MM.1S (cell line): ENCODE measurements around the gene TUBA1B.
"Not testable (repeated sequence)": the region's sequence is repeated elsewhere in the genome, so short reads cannot be mapped to it uniquely, and the experiment has no call there.

Experiments
- DNase-seq: peaks from one replicate; pipeline ENCODE4 v3.0.0-alpha.2; 2015
- H2AFZ ChIP-seq: fragments of 300-600 bp; sonication (generic); 2 replicates; pipeline ENCODE4 v1.6.0; 2016; ENCODE audit warnings: antibody characterized with exemption, low read length
- H3F3A ChIP-seq: fragments of 300-600 bp; sonication (generic); 2 replicates; pipeline ENCODE4 v1.6.1; 2016; ENCODE audit warnings: mild to moderate bottlenecking, antibody characterized with exemption, low read length, moderate library complexity, mixed read lengths; ENCODE audit not compliant: insufficient read depth
- H3K27ac ChIP-seq: fragments of 300-600 bp; sonication (generic); 2 replicates; pipeline ENCODE4 v1.5.1; 2016; ENCODE audit warnings: mild to moderate bottlenecking, low read length
- H3K27me3 ChIP-seq: fragments of 300-600 bp; sonication (generic); replicated peaks from 2 replicates; pipeline ENCODE4 v1.6.0; 2016; ENCODE audit warnings: low read length; ENCODE audit not compliant: insufficient read depth
- H3K36me3 ChIP-seq: fragments of 300-600 bp; sonication (generic); replicated peaks from 2 replicates; pipeline ENCODE4 v1.6.1; 2016; ENCODE audit warnings: mild to moderate bottlenecking, low read length, mixed read lengths; ENCODE audit not compliant: insufficient read depth
- H3K4me1 ChIP-seq: fragments of 300-600 bp; sonication (generic); 2 replicates; pipeline ENCODE4 v1.6.1; 2016; ENCODE audit warnings: low read length, mixed read lengths
- H3K4me2 ChIP-seq: fragments of 300-600 bp; sonication (generic); 2 replicates; pipeline ENCODE4 v1.6.0; 2016; ENCODE audit warnings: low read depth, low read length
- H3K4me3 ChIP-seq: fragments of 300-600 bp; sonication (generic); 2 replicates; pipeline ENCODE4 v1.5.1; 2016; ENCODE audit warnings: low read length, mixed read lengths
- H3K79me2 ChIP-seq: fragments of 300-600 bp; sonication (generic); 2 replicates; pipeline ENCODE4 v1.6.1; 2016; ENCODE audit warnings: mixed run types, low read length, mixed read lengths
- H3K9ac ChIP-seq: fragments of 300-600 bp; sonication (generic); 2 replicates; pipeline ENCODE4 v1.6.1; 2016; ENCODE audit warnings: low read length, mixed read lengths
- H3K9me2 ChIP-seq: fragments of 300-600 bp; sonication (generic); replicated peaks from 2 replicates; pipeline ENCODE4 v1.6.1; 2016; ENCODE audit warnings: mild to moderate bottlenecking, low read length, mixed read lengths; ENCODE audit not compliant: insufficient read depth
- H3K9me3 ChIP-seq: fragments of 300-600 bp; sonication (generic); replicated peaks from 2 replicates; pipeline ENCODE4 v1.6.1; 2016; ENCODE audit warnings: mild to moderate bottlenecking, low read length, mixed read lengths; ENCODE audit not compliant: insufficient read depth
- H4K20me1 ChIP-seq: fragments of 300-600 bp; sonication (generic); 2 replicates; pipeline ENCODE4 v1.6.1; 2016; ENCODE audit warnings: mild to moderate bottlenecking, low read length, moderate library complexity, mixed read lengths; ENCODE audit not compliant: insufficient read depth
- EZH2 ChIP-seq: fragments of 300-600 bp; sonication (generic); optimal IDR thresholded peaks from 2 replicates; pipeline ENCODE3; 2017; ENCODE audit warnings: low read depth, mild to moderate bottlenecking, antibody characterized with exemption, low read length, mixed read lengths
- EZH2phosphoT487 ChIP-seq: fragments of 300-600 bp; sonication (generic); IDR thresholded peaks from 2 replicates; pipeline ENCODE4 v1.6.1; 2018; ENCODE audit warnings: antibody characterized with exemption, low read length
- TF ChIP-seq, protein P1 (sequence below): fragments of 300-600 bp; sonication (generic); IDR thresholded peaks from 2 replicates; pipeline ENCODE4 v1.5.1; 2016; ENCODE audit warnings: antibody characterized with exemption, low read length, mixed read lengths

The TUBA1B gene

DNA sequence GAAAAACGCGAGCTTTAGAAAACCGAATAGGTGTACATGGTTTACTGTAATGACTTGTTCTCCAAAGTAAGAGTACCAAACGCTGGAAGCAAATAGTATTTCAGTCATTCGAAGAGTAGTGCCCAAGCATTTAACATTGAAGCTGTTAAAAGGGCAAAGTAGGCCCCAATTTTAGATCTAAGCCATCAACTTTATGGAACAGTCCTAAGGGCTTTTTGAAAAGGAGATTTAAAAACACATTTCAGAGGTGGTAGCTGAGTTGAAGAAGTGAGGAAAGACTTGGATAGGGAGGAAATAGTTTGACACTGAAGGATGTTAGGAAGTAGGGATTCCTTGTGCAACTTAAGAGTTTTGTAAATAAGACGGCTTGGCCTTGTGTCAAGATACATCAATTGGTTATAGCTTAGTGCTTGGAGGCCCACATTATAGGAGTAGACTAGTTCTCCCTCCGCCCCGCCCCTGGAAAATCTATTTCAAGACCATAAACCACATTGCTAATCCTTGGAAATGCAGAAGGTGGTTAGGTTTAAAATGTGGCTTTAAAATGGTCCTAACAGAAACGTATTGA lies 783 bp upstream of the TUBA1B start:
- Histone ChIP-seq H3K9ac (peak overlapping the region; percentile 64), H3K4me3 (peak overlapping the region; percentile 60), H3K79me2 (peaks cover 45% of the 10 kb centered on the region), H3K9me2 (no peaks in the 10 kb centered on the region), H3K4me2 (peak overlapping the region; percentile 96), H2AFZ (peak overlapping the region; percentile 62), H4K20me1 (peaks cover 21% of the 10 kb centered on the region), H3K4me1 (peaks cover 12% of the 10 kb centered on the region), H3K27ac (peak overlapping the region; percentile 66), H3K27me3 (no peaks in the 10 kb centered on the region), H3K36me3 (peaks cover 13% of the 10 kb centered on the region), H3K9me3 (no peaks in the 10 kb centered on the region), H3F3A (peaks cover 49% of the 10 kb centered on the region)
- peak; percentile 36 for DNase-seq
- TF ChIP-seq EZH2 (no peak), EZH2phosphoT487 (no peak)
- TF ChIP-seq, protein P1, sequence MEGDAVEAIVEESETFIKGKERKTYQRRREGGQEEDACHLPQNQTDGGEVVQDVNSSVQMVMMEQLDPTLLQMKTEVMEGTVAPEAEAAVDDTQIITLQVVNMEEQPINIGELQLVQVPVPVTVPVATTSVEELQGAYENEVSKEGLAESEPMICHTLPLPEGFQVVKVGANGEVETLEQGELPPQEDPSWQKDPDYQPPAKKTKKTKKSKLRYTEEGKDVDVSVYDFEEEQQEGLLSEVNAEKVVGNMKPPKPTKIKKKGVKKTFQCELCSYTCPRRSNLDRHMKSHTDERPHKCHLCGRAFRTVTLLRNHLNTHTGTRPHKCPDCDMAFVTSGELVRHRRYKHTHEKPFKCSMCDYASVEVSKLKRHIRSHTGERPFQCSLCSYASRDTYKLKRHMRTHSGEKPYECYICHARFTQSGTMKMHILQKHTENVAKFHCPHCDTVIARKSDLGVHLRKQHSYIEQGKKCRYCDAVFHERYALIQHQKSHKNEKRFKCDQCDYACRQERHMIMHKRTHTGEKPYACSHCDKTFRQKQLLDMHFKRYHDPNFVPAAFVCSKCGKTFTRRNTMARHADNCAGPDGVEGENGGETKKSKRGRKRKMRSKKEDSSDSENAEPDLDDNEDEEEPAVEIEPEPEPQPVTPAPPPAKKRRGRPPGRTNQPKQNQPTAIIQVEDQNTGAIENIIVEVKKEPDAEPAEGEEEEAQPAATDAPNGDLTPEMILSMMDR, result no peak

DNA sequence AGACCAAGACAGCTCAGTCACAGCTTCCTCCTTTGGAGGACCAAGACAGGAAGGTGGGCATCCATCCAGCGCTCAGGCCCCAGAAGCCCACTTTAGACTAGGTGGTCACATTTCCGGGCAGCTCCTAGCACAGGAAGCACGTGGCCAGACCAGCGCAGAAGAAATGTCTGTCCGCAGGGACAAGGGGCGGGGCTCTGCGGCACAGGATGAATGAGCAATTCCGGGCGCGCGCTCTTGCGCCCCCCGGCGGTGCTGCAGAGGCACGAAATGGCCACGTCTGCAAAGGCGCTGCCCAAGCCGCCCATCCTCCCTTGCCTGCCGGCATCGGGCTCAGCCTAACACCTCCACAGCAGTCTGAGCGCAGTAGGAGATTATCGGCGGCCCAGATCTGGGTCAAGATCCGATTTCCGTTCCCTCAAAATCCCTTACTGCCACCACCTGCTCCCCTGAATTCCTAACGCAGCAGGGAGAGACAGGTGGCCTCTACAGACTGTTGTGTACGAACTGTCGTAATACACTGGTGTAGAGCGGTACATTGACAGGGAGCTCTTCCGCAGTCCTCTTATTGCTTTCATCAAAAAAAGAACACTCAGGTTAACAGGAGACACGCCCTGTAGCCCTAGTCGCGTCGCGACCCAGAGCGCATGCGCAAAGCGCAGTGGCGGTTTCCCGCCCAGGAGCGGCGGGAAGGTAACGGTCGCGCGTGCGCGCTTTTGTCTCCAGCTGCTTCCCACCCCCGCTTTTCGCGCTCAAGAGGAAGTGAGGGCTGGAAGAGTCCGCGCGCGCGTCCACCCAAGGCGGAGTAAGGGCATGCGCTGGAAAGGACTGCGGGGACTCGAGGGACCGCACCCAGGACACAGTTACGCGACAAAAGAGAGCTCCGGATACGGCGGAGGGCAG lies 794 bp downstream of the TUBA1B start:
- peak; percentile 93 for DNase-seq
- H3F3A ChIP-seq, result peaks cover 59% of the 10 kb centered on the region
- H3K4me2 ChIP-seq, result peak overlapping the region; percentile 96
- H3K36me3 ChIP-seq, result peaks cover 13% of the 10 kb centered on the region
- H3K27me3 ChIP-seq, result no peaks in the 10 kb centered on the region
- no peaks in the 10 kb centered on the region for H3K9me2 ChIP-seq
- peak overlapping the region; percentile 100 for H3K9ac ChIP-seq
- H3K4me1 ChIP-seq, result peaks cover 12% of the 10 kb centered on the region
- peaks cover 21% of the 10 kb centered on the region for H4K20me1 ChIP-seq
- H2AFZ ChIP-seq, result peak overlapping the region; percentile 55
- peaks cover 45% of the 10 kb centered on the region for H3K79me2 ChIP-seq
- no peaks in the 10 kb centered on the region for H3K9me3 ChIP-seq
- TF ChIP-seq, protein P1, result peak; percentile 94
- TF ChIP-seq EZH2, result no peak
- H3K27ac ChIP-seq, result peak overlapping the region; percentile 100
- H3K4me3 ChIP-seq, result peak overlapping the region; percentile 93

DNA sequence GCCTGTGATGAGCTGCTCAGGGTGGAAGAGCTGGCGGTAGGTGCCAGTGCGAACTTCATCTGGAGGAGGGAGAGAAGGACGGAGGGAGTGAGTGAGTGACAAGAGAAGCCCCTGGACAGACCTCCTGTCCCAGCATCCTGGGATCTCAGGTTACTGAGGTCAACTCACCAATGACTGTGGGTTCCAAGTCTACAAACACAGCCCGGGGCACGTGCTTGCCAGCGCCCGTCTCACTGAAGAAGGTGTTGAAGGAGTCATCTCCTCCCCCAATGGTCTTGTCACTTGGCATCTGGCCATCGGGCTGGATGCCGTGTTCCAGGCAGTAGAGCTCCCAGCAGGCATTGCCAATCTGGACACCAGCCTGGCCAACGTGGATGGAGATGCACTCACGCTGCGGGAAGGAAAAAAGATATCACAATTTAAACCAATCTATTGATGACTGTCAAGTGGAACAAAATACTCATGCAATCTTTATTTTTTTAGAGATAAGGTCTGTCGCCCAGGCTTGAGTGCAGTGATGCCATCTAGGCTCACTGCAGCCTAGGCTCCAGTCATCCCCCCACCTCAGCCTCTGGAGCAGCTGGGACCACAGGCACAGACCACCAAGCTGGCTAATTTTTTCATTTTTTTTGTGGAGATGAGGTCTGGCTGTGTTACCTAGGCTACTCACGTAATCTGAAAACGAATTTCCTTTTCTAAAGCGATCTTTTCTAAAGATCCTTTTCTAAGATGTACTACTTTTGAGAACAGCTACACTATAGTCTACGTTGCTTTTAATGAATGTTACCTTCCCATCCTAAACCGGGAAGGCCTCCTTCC lies 1.7 kb downstream of the TUBA1B start:
- peak overlapping the region; percentile 100 for H3K9ac ChIP-seq
- no peaks in the 10 kb centered on the region for H3K9me2 ChIP-seq
- TF ChIP-seq EZH2phosphoT487 (no peak), EZH2 (no peak)
- TF ChIP-seq, protein P1, result no peak
- peaks cover 21% of the 10 kb centered on the region for H4K20me1 ChIP-seq
- peaks cover 13% of the 10 kb centered on the region for H3K36me3 ChIP-seq
- H3K27me3 ChIP-seq, result no peaks in the 10 kb centered on the region
- peaks cover 60% of the 10 kb centered on the region for H3F3A ChIP-seq
- peaks cover 45% of the 10 kb centered on the region for H3K79me2 ChIP-seq
- no peak for DNase-seq
- H3K9me3 ChIP-seq, result no peaks in the 10 kb centered on the region
- peaks cover 12% of the 10 kb centered on the region for H3K4me1 ChIP-seq
- H2AFZ ChIP-seq, result no peak overlapping the region
- H3K27ac ChIP-seq, result peak overlapping the region; percentile 100; the same call in 1 of the 2 replicates
- H3K4me2 ChIP-seq, result peak overlapping the region; percentile 96
- peak overlapping the region; percentile 93 for H3K4me3 ChIP-seq

DNA sequence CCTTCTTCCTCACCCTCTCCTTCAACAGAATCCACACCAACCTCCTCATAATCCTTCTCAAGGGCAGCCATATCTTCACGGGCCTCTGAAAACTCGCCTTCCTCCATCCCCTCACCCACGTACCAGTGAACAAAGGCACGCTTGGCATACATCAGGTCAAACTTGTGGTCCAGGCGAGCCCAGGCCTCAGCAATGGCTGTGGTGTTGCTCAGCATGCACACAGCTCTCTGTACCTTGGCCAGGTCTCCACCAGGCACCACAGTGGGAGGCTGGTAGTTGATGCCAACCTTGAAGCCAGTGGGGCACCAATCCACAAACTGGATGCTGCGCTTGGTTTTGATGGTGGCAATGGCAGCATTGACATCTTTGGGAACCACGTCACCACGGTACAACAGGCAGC lies 3.2 kb downstream of the TUBA1B start:
- not testable (repeated sequence) for H2AFZ ChIP-seq, H3K4me2 ChIP-seq, H3K9ac ChIP-seq, DNase-seq, H3K4me3 ChIP-seq, H3K27me3 ChIP-seq, H3K9me3 ChIP-seq, H3K4me1 ChIP-seq, H3K9me2 ChIP-seq, H3K27ac ChIP-seq
- Histone ChIP-seq H4K20me1 (peaks cover 21% of the 10 kb centered on the region), H3K79me2 (peaks cover 34% of the 10 kb centered on the region), H3K36me3 (peaks cover 13% of the 10 kb centered on the region), H3F3A (peaks cover 57% of the 10 kb centered on the region)
